Parathyroid adenoma (tissue), 2 donors: ENCODE results near the gene RNH1.

Experiments used
- H2AFZ ChIP-seq: fragments of 300-600 bp; sonication (generic); one replicate; pipeline ENCODE4 v1.7.0; 2017; ENCODE audit warnings: antibody characterized with exemption, mild to moderate bottlenecking
- H3K27ac ChIP-seq: fragments of 300-600 bp; sonication (generic); one replicate; pipeline ENCODE4 v1.7.0; 2017
- H3K27me3 ChIP-seq: fragments of 300-600 bp; sonication (generic); one replicate; pipeline ENCODE4 v1.7.0; 2017; ENCODE audit warnings: low read length; ENCODE audit not compliant: control insufficient read depth, insufficient read depth
- H3K36me3 ChIP-seq: fragments of 300-600 bp; sonication (generic); one replicate; pipeline ENCODE4 v1.7.0; 2017; ENCODE audit warnings: low read length; ENCODE audit not compliant: control insufficient read depth, insufficient read depth
- H3K4me1 ChIP-seq: fragments of 300-600 bp; sonication (generic); one replicate; pipeline ENCODE4 v1.7.0; 2017; ENCODE audit warnings: control low read depth
- H3K4me2 ChIP-seq: fragments of 300-600 bp; sonication (generic); one replicate; pipeline ENCODE4 v1.7.0; 2017; ENCODE audit warnings: low read length
- H3K4me3 ChIP-seq: fragments of 300-600 bp; sonication (generic); one replicate; pipeline ENCODE4 v1.7.0; 2017; ENCODE audit warnings: low read depth, low read length
- H3K79me2 ChIP-seq: fragments of 300-600 bp; sonication (generic); one replicate; pipeline ENCODE4 v1.7.0; 2017; ENCODE audit warnings: control low read depth
- H3K9ac ChIP-seq: fragments of 300-600 bp; sonication (generic); one replicate; pipeline ENCODE4 v1.7.0; 2017; ENCODE audit warnings: mild to moderate bottlenecking
- H3K9me3 ChIP-seq: fragments of 300-600 bp; sonication (generic); one replicate; pipeline ENCODE4 v1.7.0; 2017; ENCODE audit warnings: low read length; ENCODE audit not compliant: control insufficient read depth
- TF ChIP-seq, protein P1 (sequence below): fragments of 300-600 bp; sonication (generic); IDR thresholded peaks from one replicate; pipeline ENCODE4 v1.7.0; 2017; ENCODE audit warnings: antibody characterized with exemption, mild to moderate bottlenecking
- donor health status: primary hyperparathyroidism.

RNH1 gene

GRCh38 chr11:534396-535209 lies 27.6 kb upstream of the RNH1 start:
- H3K4me1 ChIP-seq, result no peaks in the 10 kb centered on the region
- peak overlapping the region; percentile 49 for H3K27ac ChIP-seq
- H3K9ac ChIP-seq, result no peak overlapping the region
- no peaks in the 10 kb centered on the region for H3K9me3 ChIP-seq
- TF ChIP-seq, protein P1, sequence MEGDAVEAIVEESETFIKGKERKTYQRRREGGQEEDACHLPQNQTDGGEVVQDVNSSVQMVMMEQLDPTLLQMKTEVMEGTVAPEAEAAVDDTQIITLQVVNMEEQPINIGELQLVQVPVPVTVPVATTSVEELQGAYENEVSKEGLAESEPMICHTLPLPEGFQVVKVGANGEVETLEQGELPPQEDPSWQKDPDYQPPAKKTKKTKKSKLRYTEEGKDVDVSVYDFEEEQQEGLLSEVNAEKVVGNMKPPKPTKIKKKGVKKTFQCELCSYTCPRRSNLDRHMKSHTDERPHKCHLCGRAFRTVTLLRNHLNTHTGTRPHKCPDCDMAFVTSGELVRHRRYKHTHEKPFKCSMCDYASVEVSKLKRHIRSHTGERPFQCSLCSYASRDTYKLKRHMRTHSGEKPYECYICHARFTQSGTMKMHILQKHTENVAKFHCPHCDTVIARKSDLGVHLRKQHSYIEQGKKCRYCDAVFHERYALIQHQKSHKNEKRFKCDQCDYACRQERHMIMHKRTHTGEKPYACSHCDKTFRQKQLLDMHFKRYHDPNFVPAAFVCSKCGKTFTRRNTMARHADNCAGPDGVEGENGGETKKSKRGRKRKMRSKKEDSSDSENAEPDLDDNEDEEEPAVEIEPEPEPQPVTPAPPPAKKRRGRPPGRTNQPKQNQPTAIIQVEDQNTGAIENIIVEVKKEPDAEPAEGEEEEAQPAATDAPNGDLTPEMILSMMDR, result no peak
- H3K4me3 ChIP-seq, result peak overlapping the region; percentile 58
- no peaks in the 10 kb centered on the region for H3K36me3 ChIP-seq
- no peaks in the 10 kb centered on the region for H3K27me3 ChIP-seq
- H3K4me2 ChIP-seq, result peak overlapping the region; percentile 62
- peak overlapping the region; percentile 25 for H2AFZ ChIP-seq
- no peaks in the 10 kb centered on the region for H3K79me2 ChIP-seq

DNA sequence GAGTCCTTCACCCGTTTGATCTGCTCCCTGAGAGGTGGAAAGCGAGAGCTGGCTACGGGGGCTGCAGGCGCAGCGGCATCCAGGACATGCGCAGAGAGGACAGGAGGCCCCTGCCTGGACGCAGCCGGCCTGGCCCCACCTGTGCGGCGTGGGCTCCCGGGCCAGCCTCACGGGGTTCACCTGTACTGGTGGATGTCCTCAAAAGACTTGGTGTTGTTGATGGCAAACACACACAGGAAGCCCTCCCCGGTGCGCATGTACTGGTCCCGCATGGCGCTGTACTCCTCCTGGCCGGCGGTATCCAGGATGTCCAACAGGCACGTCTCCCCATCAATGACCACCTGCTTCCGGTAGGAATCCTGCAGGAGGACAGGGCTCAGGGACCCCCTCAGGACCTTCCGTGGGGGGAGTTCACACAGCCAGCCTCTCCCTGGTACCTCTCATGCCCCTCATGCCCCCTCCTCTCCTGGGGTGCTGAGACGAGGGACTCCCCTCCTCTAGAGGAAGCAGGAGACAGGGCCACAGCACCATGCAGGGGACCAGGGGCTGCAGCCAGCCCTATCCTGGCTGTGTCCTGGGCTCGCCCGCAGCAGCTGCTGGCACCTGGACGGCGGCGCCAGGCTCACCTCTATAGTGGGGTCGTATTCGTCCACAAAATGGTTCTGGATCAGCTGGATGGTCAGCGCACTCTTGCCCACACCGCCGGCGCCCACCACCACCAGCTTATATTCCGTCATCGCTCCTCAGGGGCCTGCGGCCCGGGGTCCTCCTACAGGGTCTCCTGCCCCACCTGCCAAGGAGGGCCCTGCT lies 26.7 kb upstream of the RNH1 start:
- no peaks in the 10 kb centered on the region for H3K79me2 ChIP-seq
- no peaks in the 10 kb centered on the region for H3K36me3 ChIP-seq
- no peak overlapping the region for H3K4me3 ChIP-seq
- no peak overlapping the region for H3K27ac ChIP-seq
- H3K9me3 ChIP-seq, result no peaks in the 10 kb centered on the region
- H3K4me1 ChIP-seq, result no peaks in the 10 kb centered on the region
- peak overlapping the region; percentile 62 for H3K4me2 ChIP-seq
- H3K27me3 ChIP-seq, result no peaks in the 10 kb centered on the region
- no peak overlapping the region for H2AFZ ChIP-seq
- TF ChIP-seq, protein P1, result no peak
- no peak overlapping the region for H3K9ac ChIP-seq

GRCh38 chr11:532986-533585 lies 26.0 kb upstream of the RNH1 start:
- Histone ChIP-seq H3K4me2 (no peak overlapping the region), H3K4me3 (no peak overlapping the region), H3K9ac (no peak overlapping the region), H3K36me3 (no peaks in the 10 kb centered on the region), H3K9me3 (no peaks in the 10 kb centered on the region), H3K27me3 (no peaks in the 10 kb centered on the region), H3K79me2 (no peaks in the 10 kb centered on the region), H2AFZ (no peak overlapping the region), H3K27ac (no peak overlapping the region), H3K4me1 (no peaks in the 10 kb centered on the region)
- TF ChIP-seq, protein P1, result no peak

- no peak overlapping the region for H3K4me2 ChIP-seq
- TF ChIP-seq, protein P1, result no peak
- H3K27me3 ChIP-seq, result no peaks in the 10 kb centered on the region
- no peak overlapping the region for H3K4me3 ChIP-seq
- H3K9ac ChIP-seq, result no peak overlapping the region
- no peaks in the 10 kb centered on the region for H3K9me3 ChIP-seq
- H3K79me2 ChIP-seq, result no peaks in the 10 kb centered on the region
- no peak overlapping the region for H2AFZ ChIP-seq
- no peaks in the 10 kb centered on the region for H3K36me3 ChIP-seq
- H3K4me1 ChIP-seq, result no peaks in the 10 kb centered on the region
- H3K27ac ChIP-seq, result no peak overlapping the region
Measured at GRCh38 chr11:532527-532985, 25.5 kb upstream of the RNH1 start.
